GM19099 (cell line): ENCODE measurements around the gene AOC3.

ENCODE experiments used
- POLR2A ChIP-seq: IDR thresholded peaks from 3 replicates; pipeline ENCODE4 v1.6.1; 2011; ENCODE audit warnings: low read depth; ENCODE audit not compliant: insufficient read length; ENCODE audit errors: extremely low read depth

AOC3 gene, protein sequence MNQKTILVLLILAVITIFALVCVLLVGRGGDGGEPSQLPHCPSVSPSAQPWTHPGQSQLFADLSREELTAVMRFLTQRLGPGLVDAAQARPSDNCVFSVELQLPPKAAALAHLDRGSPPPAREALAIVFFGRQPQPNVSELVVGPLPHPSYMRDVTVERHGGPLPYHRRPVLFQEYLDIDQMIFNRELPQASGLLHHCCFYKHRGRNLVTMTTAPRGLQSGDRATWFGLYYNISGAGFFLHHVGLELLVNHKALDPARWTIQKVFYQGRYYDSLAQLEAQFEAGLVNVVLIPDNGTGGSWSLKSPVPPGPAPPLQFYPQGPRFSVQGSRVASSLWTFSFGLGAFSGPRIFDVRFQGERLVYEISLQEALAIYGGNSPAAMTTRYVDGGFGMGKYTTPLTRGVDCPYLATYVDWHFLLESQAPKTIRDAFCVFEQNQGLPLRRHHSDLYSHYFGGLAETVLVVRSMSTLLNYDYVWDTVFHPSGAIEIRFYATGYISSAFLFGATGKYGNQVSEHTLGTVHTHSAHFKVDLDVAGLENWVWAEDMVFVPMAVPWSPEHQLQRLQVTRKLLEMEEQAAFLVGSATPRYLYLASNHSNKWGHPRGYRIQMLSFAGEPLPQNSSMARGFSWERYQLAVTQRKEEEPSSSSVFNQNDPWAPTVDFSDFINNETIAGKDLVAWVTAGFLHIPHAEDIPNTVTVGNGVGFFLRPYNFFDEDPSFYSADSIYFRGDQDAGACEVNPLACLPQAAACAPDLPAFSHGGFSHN

DNA sequence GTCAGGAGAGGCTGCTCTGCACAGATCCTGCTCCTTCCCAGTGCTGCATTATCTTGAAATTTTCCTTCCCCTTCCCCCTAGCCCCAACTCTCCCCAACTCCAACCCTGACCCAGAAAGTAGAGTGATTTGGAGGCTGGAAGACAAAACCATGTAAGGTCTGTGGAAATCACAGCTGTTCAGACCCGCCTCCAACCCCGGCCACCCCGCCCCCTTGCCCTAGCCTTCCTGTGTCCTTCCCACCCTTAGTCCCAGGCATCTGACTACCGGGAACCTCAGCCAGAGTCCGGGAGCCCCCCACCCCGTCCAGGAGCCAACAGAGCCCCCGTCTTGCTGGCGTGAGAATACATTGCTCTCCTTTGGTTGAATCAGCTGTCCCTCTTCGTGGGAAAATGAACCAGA lies at the start of gene AOC3:
AOC3 (plus strand) TSS at position 246 of the 400 bp plus-strand sequence; CDS start at position 391, 145 bp downstream.
- TF ChIP-seq POLR2A = no peak

DNA sequence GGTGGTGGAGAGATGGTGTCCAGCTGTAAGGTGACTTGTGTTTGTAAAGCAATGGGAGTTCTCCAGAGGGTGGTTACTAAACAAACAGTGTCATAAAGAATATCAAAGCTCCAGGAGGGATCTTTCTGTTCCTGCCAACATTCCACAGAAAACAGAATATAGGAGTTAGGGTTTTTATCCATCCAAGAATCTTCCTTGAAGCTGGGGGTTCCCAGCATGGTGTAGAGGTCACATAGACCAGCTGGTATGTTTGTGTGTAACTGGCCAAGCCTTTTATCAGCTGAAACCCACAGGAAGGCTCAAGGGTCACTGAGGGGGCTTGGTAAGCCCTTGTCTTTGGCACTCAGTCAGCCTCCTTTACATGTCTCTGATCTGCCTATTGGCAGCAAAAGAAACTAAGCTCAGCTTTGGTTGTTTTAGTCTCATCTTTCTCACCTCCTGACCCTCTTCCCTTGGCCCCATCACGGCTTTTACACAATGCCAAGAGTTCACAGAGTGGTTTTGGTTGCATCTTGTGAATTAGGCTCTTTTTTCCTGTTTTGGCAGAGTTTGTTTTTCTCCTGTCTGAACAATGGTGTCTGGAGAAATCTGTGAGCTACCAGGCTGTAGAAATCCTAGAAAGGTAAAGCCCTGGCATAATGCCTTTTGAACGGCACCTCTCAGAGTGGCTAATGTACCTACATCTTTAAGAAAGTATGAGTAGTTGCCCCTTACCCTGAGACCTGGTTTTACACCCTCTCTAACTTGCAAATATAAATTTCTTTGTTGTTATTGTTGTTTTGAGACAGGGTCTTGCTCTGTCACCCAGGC lies 47.7 kb upstream of the AOC3 start:
- TF ChIP-seq POLR2A = no peak

DNA sequence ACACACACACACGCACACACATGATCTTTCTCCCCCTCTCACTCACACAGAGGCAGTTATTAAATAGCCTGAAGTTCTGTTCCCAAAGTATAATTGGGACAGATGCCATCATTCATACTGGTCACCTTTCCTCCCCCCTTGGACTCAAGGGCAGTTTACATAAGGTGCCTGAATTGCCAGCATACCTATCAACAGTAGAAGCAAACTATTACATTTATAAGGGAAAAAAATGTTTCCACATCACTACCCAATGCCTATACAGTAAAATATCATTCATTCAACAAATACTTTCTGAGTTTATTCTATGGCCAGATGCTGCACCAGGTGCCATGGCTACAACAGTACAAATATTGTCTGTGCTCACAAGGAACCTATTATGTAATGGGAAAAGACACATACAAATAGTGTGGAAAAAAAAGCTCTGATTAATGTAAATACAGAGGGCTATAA lies 46.1 kb upstream of the AOC3 start:
- no peak for TF ChIP-seq POLR2A

DNA sequence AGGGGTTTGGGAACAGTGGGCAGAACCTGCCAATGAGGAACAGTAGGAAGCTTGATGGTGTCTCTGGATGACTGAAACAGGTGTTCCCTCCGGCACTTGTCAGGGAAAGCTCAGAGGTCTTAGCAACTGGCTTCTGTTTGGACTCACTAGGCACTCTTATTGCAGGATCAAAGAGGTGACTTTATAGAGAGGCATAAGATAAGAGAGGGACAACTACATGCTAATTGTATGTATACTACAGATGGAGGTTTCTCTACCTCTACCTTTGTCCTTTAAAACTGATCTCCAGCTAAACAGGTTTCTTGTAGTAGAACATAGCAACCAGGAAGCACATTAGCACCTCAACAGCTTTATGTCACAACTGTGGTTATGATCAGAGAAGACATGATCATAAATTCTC lies 44.8 kb upstream of the AOC3 start:
- TF ChIP-seq POLR2A = no peak

DNA sequence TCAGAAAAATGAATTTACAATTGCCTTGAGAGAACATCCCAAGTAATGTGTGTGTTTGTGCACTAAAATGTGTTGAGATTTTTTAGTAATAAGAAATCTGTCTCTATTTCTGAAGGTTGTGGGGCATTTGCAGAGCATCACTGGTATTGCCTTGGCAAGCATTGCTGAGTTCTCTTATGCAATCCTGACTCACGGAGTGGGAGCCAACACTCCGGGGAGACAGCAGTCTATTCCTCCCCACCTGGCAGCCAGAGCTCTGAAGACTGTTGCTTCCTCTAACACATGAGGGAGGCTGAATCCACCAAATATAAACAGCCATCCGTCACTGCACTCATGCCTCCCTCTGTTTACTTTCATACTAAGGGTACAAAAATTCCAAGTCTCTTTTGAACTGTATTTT lies 41.7 kb upstream of the AOC3 start:
- TF ChIP-seq POLR2A = no peak

DNA sequence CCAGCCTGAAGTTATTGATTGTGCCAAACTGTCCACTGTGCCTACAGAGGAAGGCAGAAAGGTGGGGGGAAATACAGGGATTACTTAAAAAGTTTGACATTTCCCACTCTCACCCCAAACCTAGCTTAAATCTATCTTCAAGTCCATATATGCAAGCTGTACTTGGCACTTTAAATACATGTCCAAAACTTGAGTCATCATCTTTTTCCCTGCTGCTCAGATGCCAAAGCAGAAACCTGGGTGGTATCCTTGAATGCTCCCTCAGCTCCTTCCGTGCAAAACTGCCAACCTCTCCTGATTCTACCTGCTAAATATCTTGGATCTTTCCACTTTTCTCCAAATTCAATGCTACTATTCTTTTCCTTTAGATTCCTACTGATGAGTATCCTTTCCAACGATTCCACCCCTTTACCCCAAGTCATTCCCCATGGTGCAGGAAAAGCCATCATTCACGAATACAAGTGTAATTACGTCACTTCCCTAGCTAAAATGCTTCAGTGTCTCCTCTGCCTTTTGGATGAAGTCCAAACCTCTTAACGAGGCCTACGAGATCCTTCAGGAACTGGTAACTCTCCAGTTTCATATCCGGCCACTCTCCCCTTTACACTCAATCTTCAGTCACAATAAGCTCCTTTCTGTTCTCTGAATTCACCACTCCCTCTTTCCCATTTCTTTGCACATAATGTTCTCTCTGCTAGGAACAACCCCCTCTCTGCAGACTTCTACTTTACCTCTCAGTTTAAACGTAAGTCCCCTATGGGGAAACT lies 36.2 kb upstream of the AOC3 start:
- no peak for TF ChIP-seq POLR2A

DNA sequence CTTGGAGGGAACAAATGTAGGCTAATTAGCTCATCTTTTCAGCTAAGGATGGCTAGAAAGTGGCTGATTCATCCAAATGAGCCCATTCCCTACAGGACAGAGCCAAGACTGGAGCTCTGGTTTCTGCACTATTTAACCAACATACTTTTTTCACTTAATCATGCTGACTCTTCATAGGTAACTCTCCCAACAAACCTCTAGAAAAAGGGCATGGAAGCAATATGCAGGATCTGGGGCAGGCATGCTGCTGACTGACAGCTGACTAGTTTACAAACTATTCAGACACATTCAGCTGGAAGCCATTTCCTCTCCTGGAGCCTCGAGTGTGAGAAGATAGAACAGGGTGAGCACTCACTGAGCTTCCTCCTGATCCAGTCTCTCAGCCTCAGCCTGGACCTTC lies 33.1 kb upstream of the AOC3 start:
- TF ChIP-seq POLR2A = no peak

DNA sequence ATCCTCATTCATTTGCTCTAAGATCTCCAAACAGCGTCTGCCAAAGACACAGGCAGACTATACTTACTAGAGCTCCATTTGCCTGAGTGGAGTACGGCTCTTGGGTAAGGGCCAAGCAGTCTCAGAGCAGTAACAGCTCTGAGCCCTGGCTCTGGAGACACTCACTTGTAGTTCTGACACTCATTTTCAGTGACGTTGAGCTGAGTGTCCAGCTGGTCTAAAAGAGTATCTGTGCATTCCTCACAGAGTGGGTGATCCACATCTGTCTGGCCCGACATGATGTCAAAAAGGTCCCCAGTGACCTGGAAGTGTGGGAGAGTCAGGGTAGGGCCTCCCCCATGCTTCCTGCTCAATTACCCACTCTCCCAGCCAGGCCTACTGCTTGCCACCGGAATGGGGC lies 32.6 kb upstream of the AOC3 start:
- TF ChIP-seq POLR2A = no peak

DNA sequence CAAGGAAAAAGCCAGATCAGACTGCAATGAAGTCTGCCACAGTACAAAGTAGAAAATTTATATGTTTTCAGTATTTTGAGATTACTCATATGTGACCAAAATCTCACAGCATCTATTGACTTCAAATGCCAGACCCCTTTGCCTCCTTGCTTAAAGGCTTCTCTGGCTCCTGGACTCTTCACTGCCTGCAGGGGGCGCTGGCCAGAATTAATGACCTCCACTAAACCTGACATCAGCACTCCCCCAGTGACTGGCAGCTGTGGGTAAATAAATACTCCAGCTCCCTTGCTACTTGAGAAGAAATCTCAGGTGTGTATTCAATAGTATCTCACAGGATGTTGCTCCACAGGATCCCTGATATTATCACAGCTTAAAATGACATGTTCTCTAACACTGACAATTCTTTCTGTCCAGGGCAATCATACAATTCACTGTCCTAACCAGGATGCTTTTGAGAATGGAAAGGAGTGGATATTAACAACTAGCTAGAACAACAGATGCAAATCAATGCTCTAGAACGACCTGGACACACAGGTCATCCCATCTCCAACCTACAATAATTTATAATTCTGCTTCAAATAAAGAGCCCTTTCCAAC lies 31.0 kb upstream of the AOC3 start:
- no peak for TF ChIP-seq POLR2A

DNA sequence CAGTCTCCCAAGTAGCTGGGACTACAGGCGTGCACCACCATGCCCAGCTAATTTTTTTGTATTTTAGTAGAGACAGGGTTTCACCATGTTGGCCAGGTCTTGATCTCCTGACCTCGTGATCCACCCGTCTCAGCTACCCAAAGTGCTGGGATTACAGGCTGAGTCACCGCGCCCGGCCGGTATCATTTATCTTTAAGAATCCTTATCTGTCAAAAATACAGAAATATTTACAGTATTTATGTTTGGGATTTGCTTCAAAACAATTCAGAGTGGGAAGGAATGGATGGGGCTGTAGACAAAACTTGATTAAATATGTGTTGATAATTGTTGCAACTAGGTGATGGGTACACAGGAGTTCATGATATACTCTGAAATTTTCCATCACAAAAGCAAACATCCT lies 29.8 kb upstream of the AOC3 start:
- TF ChIP-seq POLR2A = no peak

DNA sequence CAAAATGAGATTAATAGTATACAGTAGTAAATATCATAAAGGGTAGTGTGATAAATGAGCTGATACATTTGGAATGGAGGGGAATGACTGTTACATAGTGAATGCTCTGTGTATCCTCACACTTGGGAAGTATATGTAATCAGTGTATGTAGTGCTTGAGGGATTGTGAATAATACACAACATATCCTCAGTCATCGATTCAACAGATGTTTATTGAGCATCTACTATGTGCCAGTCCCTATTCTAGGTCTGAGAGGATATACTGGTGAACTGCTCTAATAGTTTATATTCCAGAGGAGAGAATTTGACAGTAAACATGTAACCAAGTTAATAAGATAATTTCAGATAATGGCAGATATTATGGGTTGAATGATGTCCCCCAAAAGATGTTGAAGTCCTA lies 23.5 kb upstream of the AOC3 start:
- no peak for TF ChIP-seq POLR2A

DNA sequence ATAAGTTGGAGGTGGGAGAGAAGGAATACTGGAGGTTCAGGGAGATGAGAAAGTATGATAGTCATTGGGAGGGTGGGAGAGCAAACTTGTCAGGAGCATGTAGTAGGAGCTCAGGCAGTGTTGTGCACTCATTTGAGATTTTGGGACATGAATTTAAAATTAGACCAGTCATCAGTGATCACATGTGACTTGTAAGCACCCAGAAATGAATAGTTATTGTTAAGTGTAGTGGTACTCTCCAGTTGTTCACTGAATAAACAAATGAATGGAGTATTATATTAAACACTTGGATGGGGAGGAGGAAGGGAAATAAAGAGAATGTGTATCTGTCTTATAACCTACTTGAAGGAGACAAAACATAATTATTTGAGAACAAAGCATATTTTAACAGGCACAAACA lies 20.0 kb upstream of the AOC3 start:
- no peak for TF ChIP-seq POLR2A

DNA sequence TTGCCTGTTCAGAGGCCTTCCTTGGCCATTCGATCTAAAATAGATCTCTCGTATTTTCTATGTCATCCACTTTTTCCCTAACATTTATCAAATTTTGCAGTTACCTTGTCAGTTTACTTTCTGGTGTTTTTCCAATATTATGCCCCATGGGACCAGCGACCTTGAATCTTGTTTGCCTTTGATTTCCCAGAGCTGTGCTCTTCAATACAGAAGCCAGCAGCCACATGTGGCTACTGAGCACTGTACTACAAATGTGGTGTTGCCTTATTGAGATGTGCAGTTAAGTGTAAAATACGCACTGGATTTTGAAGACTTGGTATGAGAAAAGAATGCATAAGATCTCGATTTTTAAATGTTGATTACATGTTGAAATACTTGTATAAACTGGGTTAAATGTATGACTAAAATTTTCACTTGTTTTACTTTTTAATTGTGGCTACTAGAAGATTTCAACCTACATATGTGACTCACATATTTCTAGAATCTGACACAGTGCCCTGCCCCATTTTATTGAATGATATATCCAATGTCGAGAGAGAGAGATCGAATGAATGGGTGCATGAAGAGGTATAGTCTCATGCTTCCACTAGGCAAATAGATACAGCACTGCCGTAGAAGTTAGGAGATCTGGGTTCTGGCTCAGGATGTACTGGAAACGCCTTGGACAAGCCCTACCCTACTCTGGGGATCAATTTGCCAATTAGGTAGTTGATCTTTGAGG lies 18.6 kb upstream of the AOC3 start:
- TF ChIP-seq POLR2A = no peak
